ENCODE results near the gene PHGDH. TPM values are rescaled to one million over a fixed set of nuclear protein-coding genes. Genes with fewer than 3 reads are reported as not detected.

The PHGDH gene
- total RNA-seq, 1 experiment from 2014 or later, result 82.0 TPM

- Histone ChIP-seq H3K36me3 (ENCODE audit: control insufficient read depth, insufficient read depth, low read length) (no peaks in the 10 kb centered on the region), H3K4me3 (ENCODE audit: low read depth in 2 of 2, low read length in 2 of 2) (no peak overlapping the region), H3K4me1 (ENCODE audit: control insufficient read depth, insufficient read depth, low read length) (0 out of 2 replicates have a peak, but pooled peaks cover 9% of the 10 kb centered on the region), H3K27me3 (ENCODE audit: control insufficient read depth, insufficient read depth, low read length) (peaks cover 17% of the 10 kb centered on the region), H3K9me3 (ENCODE audit: control insufficient read depth, insufficient read depth, low read depth, low read length) (no peaks in the 10 kb centered on the region), H3K27ac (ENCODE audit: low read length) (no peak overlapping the region)
- DNase-seq (ENCODE audit: low read depth, low spot score) (no peak), ATAC-seq (no peak)
- TF ChIP-seq CTCF (IDR thresholded peaks at IDR 0.05) (no peak), TCF7L2 (IDR thresholded peaks at IDR 0.05; ENCODE audit: low read depth, low read length) (no peak), SIN3A (IDR thresholded peaks at IDR 0.05; ENCODE audit: borderline replicate concordance, insufficient read depth, low read depth, low read length) (no peak), REST (IDR thresholded peaks at IDR 0.05; ENCODE audit: insufficient read depth in 1 of 2, low read depth in 2 of 2, low read length in 1 of 2) (no peak), POLR2AphosphoS5 (IDR thresholded peaks at IDR 0.05; ENCODE audit: low read depth, low read length) (no peak)
- intact Hi-C loops (cut with micrococcal nuclease; ENCODE audit: unreplicated experiment), result no loop called here
- BruUV-seq (replicated peaks), result no TSS peak
- in situ Hi-C loops (cut with HindIII; ENCODE audit: low pct_unique_long_range_greater_than_20kb, low sequenced_read_pairs), result no loop called here
- CTCF ChIA-PET, result no interaction called here
- POLR2A ChIA-PET, result no interaction called here
Measured at GRCh38 chr1:119778886-119779560, 67.3 kb downstream of the PHGDH start.

- no peak overlapping the region for H3K27ac ChIP-seq (ENCODE audit: low read length)
- CTCF ChIA-PET, result no interaction called here
Measured at GRCh38 chr1:119779869-119780356, 68.2 kb downstream of the PHGDH start.

More at GRCh38 chr1:119779869-119780356, 68.2 kb downstream of the PHGDH start:
- Histone ChIP-seq H3K36me3 (ENCODE audit: control insufficient read depth, insufficient read depth, low read length) (no peaks in the 10 kb centered on the region), H3K4me1 (ENCODE audit: control insufficient read depth, insufficient read depth, low read length) (0 out of 2 replicates have a peak, but pooled peaks cover 9% of the 10 kb centered on the region), H3K9me3 (ENCODE audit: control insufficient read depth, insufficient read depth, low read depth, low read length) (no peaks in the 10 kb centered on the region), H3K4me3 (ENCODE audit: low read depth in 2 of 2, low read length in 2 of 2) (peak overlapping the region in 1 of 2 experiments; percentile 8; a peak in 1 of 4 replicates), H3K27me3 (ENCODE audit: control insufficient read depth, insufficient read depth, low read length) (peaks cover 21% of the 10 kb centered on the region)
- TF ChIP-seq TCF7L2 (IDR thresholded peaks at IDR 0.05; ENCODE audit: low read depth, low read length) (no peak), CTCF (IDR thresholded peaks at IDR 0.05) (no peak), SIN3A (IDR thresholded peaks at IDR 0.05; ENCODE audit: borderline replicate concordance, insufficient read depth, low read depth, low read length) (no peak), POLR2AphosphoS5 (IDR thresholded peaks at IDR 0.05; ENCODE audit: low read depth, low read length) (no peak)
- in situ Hi-C loops (cut with HindIII; ENCODE audit: low pct_unique_long_range_greater_than_20kb, low sequenced_read_pairs), result no loop called here
- intact Hi-C loops (cut with micrococcal nuclease; ENCODE audit: unreplicated experiment), result no loop called here
- BruUV-seq (replicated peaks), result no TSS peak
- peak; percentile 79 for ATAC-seq
- DNase-seq (ENCODE audit: low read depth, low spot score), result no peak
- POLR2A ChIA-PET, result no interaction called here
